Activated T-helper 1 cell treated with anti-CD3 and anti-CD28 coated beads, Interleukin-12 subunit alpha, Interleukin-12 subunit beta, Interleukin-2, Interleukin-4 antibody, amounts not matched to agents 30 ng/mL and 10 ng/mL and 1 ng/mL, durations not matched to agents 14 hours and 24 hours and 36 hours (primary cell): ENCODE data around the gene ASPRV1. TPM values are rescaled to one million over a fixed set of nuclear protein-coding genes. Genes with fewer than 3 reads are reported as not detected.

Source experiments
- DNase-seq: peaks from one replicate; pipeline ENCODE4 v3.0.0; 2021; ENCODE audit warnings: low spot score
- H3K27ac Mint-ChIP-seq: one replicate; pipeline ENCODE4 v1.8.0; 2021; ENCODE audit warnings: mild to moderate bottlenecking, mixed read lengths
- H3K27me3 Mint-ChIP-seq: one replicate; pipeline ENCODE4 v1.8.0; 2022; ENCODE audit warnings: mild to moderate bottlenecking, moderate library complexity, mixed read lengths; ENCODE audit not compliant: insufficient read depth
- H3K36me3 Mint-ChIP-seq: one replicate; pipeline ENCODE4 v1.8.0; 2021; ENCODE audit warnings: low read depth, mixed read lengths
- H3K4me1 Mint-ChIP-seq: one replicate; pipeline ENCODE4 v1.8.0; 2021; ENCODE audit warnings: low read depth, mixed read lengths
- H3K4me3 Mint-ChIP-seq: one replicate; pipeline ENCODE4 v1.8.0; 2021; ENCODE audit warnings: mild to moderate bottlenecking, moderate library complexity, mixed read lengths
- H3K9me3 Mint-ChIP-seq: one replicate; pipeline ENCODE4 v1.8.0; 2021; ENCODE audit warnings: mixed read lengths
- intact Hi-C: fragments of 100-400 bp; cut with micrococcal nuclease; formaldehyde crosslinking; loops from one replicate; pipeline ENCODE4 v1.15.1; 2024
- total RNA-seq: library from RNA; stranded (reverse); gene quantifications from 2 replicates; pipeline ENCODE4 v1.2.3, GENCODE V29; 2022

Gene ASPRV1
- total RNA-seq, 1 donor from 2014 or later: 0.44 TPM

- peaks cover 2% of the 10 kb centered on the region for H3K27me3 Mint-ChIP-seq
- DNase-seq: no peak
- intact Hi-C loops: no loop called here
- no peak overlapping the region for H3K27ac Mint-ChIP-seq
- H3K36me3 Mint-ChIP-seq: peaks cover 11% of the 10 kb centered on the region
- no peaks in the 10 kb centered on the region for H3K9me3 Mint-ChIP-seq
- H3K4me3 Mint-ChIP-seq: no peak overlapping the region
- H3K4me1 Mint-ChIP-seq: peaks cover 24% of the 10 kb centered on the region
Measured at GRCh38 chr2:69997015-69997830, 35.8 kb upstream of the ASPRV1 start.

DNA sequence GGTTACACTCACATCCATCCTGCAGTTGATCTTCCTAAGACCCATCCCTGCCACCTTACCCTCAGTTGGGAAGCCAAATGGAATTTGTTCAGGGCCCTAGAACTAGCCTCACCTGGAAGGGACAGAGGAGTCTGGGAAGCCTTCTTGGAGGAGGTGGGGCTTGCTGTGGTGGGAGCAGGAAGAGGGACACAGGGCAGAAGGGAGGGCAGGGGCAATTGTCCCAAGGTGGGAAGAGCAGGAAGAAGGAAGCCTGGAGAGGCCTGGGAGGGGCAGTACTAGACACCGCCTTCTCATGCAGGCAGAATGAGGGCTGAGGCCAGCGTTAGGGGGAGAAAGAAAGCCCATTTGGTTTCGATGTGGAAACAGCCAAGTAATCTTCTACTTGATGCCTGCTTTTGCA is 34.1 kb upstream of the ASPRV1 start:
- no peak for DNase-seq
- Mint-ChIP-seq H3K4me3 (no peak overlapping the region), H3K9me3 (no peaks in the 10 kb centered on the region), H3K36me3 (peaks cover 11% of the 10 kb centered on the region), H3K27me3 (peaks cover 2% of the 10 kb centered on the region), H3K4me1 (peaks cover 21% of the 10 kb centered on the region), H3K27ac (no peak overlapping the region)
- intact Hi-C loops: no loop called here

DNA sequence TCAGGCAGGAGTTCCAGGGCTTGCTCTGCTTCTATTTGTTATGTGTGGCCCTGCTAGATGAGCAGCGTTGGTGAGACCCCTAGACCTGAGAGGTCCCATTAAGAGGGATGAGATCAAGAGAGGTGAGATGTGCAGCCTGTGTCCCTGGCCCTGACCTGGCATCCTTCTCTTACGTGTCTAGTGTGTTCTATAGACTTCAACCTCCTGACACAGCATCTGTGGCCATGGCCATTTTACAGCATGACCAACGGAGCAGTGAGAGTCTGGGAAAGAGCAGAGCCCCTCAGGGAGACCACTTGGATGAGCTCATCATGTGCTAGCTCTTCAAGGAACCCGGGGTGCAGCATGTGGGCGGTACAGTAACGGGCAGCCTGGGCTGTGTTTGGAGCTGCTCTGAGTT is 32.7 kb upstream of the ASPRV1 start:
- Mint-ChIP-seq H3K9me3 (no peaks in the 10 kb centered on the region), H3K4me3 (no peak overlapping the region), H3K36me3 (peaks cover 11% of the 10 kb centered on the region), H3K4me1 (peaks cover 16% of the 10 kb centered on the region), H3K27ac (no peak overlapping the region), H3K27me3 (no peaks in the 10 kb centered on the region)
- intact Hi-C loops: no loop called here
- DNase-seq: no peak

DNA sequence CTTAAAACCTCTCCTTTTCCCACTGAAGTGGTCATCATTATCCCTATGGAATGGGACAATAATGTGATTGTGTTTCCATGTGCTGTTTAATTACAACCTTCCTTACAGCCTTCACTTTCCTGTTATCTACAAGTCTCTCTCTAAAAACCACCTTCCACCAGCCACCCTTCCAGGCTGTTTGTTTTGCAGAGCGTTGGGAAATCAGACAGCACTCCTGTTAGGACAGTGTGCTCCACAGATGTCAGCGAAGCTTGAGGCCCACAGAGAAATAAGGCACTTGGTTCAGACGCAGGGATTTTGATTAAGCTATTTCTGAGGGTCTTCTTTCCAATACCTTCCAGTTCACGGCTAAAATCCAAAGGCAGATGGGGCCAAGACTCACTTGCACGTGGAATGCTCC is 32.3 kb upstream of the ASPRV1 start:
- intact Hi-C loops: no loop called here
- no peaks in the 10 kb centered on the region for H3K27me3 Mint-ChIP-seq
- no peak overlapping the region for H3K4me3 Mint-ChIP-seq
- peaks cover 11% of the 10 kb centered on the region for H3K36me3 Mint-ChIP-seq
- H3K9me3 Mint-ChIP-seq: no peaks in the 10 kb centered on the region
- DNase-seq: no peak
- H3K27ac Mint-ChIP-seq: peak overlapping the region; percentile 18
- peaks cover 16% of the 10 kb centered on the region for H3K4me1 Mint-ChIP-seq

DNA sequence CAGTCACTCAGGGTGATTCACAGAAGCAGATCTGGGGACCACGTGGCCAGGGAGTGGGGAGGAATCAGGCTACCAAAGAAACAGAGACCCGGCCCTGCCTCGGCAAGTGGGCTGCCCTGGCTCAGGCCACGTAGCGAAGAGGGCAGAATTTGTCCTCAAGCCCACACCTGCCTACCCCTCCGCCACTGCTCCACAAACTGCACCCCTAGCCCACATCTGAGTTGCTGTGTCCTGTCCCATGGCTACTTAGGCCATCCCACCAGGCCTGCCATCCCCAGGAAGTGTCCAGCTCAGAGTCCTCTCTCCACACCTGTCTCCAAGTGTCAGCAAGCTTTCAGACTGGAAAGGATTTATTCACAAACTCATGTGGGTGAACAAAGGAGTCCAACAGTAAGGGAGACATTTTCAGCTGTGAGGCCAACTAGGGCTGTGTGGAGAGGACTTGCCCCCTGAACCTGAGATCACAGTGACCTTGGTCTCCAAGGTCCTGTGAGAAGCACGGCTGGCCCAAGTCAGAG is 31.7 kb upstream of the ASPRV1 start:
- no peaks in the 10 kb centered on the region for H3K27me3 Mint-ChIP-seq
- H3K4me3 Mint-ChIP-seq: no peak overlapping the region
- intact Hi-C loops: no loop called here
- H3K36me3 Mint-ChIP-seq: peaks cover 11% of the 10 kb centered on the region
- peaks cover 22% of the 10 kb centered on the region for H3K4me1 Mint-ChIP-seq
- no peak overlapping the region for H3K27ac Mint-ChIP-seq
- H3K9me3 Mint-ChIP-seq: no peaks in the 10 kb centered on the region
- no peak for DNase-seq

- H3K4me1 Mint-ChIP-seq: peaks cover 18% of the 10 kb centered on the region
- H3K36me3 Mint-ChIP-seq: peaks cover 11% of the 10 kb centered on the region
- H3K4me3 Mint-ChIP-seq: no peak overlapping the region
- no peak overlapping the region for H3K27ac Mint-ChIP-seq
- DNase-seq: no peak
- no peaks in the 10 kb centered on the region for H3K27me3 Mint-ChIP-seq
- intact Hi-C loops: no loop called here
- H3K9me3 Mint-ChIP-seq: no peaks in the 10 kb centered on the region
Measured at GRCh38 chr2:69992310-69993047, 31.0 kb upstream of the ASPRV1 start.

- Mint-ChIP-seq H3K36me3 (peaks cover 8% of the 10 kb centered on the region), H3K27me3 (no peaks in the 10 kb centered on the region), H3K27ac (no peak overlapping the region), H3K9me3 (no peaks in the 10 kb centered on the region), H3K4me3 (no peak overlapping the region), H3K4me1 (peaks cover 12% of the 10 kb centered on the region)
- no peak for DNase-seq
- intact Hi-C loops: loop anchor here (2.0 kb wide), 2 partner anchors 43 to 79 kb away; no protein-coding TSS in a partner anchor
Measured at GRCh38 chr2:69989441-69990105, 28.1 kb upstream of the ASPRV1 start.

DNA sequence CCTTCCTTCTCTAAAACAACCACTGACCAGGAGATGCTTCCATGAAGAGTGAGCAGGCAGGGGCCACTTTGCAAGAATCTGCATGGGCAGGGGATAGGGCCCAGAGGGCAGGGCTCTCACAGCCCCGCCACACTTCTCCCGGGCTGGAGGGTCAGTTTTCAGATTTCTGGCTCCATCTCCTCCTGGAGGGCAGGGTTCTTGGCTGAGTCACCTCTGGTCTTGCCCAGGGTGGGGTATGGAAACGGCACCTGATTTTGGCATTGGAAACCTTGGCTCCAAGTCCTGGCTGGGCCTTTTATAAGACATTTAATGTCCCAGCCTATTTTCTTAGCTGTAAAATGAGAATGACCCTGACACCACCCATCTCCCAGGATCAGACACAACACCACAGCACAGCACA is 27.6 kb upstream of the ASPRV1 start:
- no peaks in the 10 kb centered on the region for H3K9me3 Mint-ChIP-seq
- intact Hi-C loops: loop anchor here (2.0 kb wide), 2 partner anchors 42 to 80 kb away; no protein-coding TSS in a partner anchor

DNA sequence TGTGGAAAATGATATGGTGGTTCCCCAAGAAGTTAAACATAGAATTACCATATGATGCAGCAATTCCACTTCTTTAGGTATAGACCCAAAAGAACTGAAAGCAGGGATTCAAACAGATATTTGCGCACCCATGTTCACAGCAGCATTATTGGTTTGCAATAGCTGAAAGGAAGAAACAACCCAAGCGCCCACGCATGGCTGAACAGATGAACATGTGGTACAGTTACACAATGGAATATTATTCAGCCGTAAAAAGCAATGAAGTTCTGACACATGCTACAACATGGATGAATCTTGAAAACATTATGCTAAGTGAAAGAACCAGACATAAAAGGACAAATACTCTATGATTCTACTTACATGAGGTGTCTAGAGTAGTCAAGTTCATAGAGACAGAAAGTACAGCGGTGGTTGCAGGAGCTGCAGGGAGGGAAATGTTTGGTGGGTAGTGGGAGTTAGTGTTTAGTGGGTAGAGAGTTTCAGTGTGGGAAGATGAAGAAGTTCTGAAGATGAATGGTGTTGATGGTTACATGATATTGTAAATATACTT is 26.7 kb upstream of the ASPRV1 start:
- H3K27ac Mint-ChIP-seq: peak overlapping the region; percentile 56
- no peak for DNase-seq
- H3K9me3 Mint-ChIP-seq: no peaks in the 10 kb centered on the region
- intact Hi-C loops: loop anchor here (1.0 to 2.0 kb wide), 4 partner anchors 41 to 154 kb away; no protein-coding TSS in a partner anchor
- no peak overlapping the region for H3K4me3 Mint-ChIP-seq
- H3K36me3 Mint-ChIP-seq: peaks cover 2% of the 10 kb centered on the region
- no peaks in the 10 kb centered on the region for H3K27me3 Mint-ChIP-seq
- H3K4me1 Mint-ChIP-seq: peaks cover 7% of the 10 kb centered on the region

More for the DNA sequence above, 27.6 kb upstream of the ASPRV1 start:
- Mint-ChIP-seq H3K27me3 (no peaks in the 10 kb centered on the region), H3K27ac (no peak overlapping the region), H3K4me1 (peaks cover 12% of the 10 kb centered on the region), H3K36me3 (peaks cover 7% of the 10 kb centered on the region), H3K4me3 (no peak overlapping the region)
- DNase-seq: no peak

DNA sequence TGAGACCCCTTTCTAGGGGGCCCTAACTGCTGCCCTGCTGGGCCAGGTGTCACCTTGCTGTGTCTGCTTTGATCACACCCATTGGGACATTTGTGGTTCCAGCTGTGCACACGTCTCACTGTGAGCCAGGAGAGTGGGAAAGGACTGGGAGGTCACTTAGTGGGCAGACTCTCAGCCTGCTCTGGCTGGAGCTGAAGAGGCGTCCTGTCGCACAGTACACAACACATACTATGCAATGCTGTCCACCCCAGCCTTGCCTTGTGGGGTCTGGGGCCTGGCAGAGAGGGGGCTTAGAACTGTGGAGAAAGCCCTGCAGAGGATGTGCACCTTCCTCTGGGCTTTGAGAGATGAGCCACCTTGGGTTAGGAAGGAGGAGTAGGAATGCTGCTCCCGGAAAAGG is 25.3 kb upstream of the ASPRV1 start:
- Mint-ChIP-seq H3K4me3 (no peak overlapping the region), H3K36me3 (no peaks in the 10 kb centered on the region), H3K4me1 (peaks cover 7% of the 10 kb centered on the region), H3K9me3 (no peaks in the 10 kb centered on the region), H3K27me3 (no peaks in the 10 kb centered on the region), H3K27ac (no peak overlapping the region)
- intact Hi-C loops: no loop called here
- no peak for DNase-seq

DNA sequence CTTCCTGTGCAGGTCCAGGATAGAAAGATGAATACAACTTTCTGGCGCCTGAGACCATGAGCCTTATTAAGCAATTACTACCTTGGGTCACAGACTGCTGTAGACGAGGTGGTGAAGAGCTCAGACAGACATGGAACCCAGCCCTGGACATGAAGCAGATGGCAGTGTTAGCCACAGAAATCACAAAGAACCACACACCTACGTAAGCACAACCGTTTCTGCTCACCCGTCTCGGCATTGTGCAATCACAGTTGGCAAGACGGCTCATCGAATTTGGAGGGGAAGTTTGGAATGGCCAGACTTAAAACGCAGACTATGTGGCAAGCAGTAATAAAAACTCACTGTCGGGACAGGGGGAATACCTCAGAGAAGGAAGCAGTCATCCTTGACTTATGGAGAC is 24.3 kb upstream of the ASPRV1 start:
- Mint-ChIP-seq H3K36me3 (no peaks in the 10 kb centered on the region), H3K27ac (no peak overlapping the region), H3K9me3 (no peaks in the 10 kb centered on the region), H3K4me3 (no peak overlapping the region), H3K4me1 (peaks cover 7% of the 10 kb centered on the region), H3K27me3 (no peaks in the 10 kb centered on the region)
- intact Hi-C loops: no loop called here
- DNase-seq: no peak

- no peak overlapping the region for H3K4me3 Mint-ChIP-seq
- H3K36me3 Mint-ChIP-seq: no peaks in the 10 kb centered on the region
- H3K27me3 Mint-ChIP-seq: no peaks in the 10 kb centered on the region
- intact Hi-C loops: no loop called here
- no peaks in the 10 kb centered on the region for H3K9me3 Mint-ChIP-seq
- peaks cover 7% of the 10 kb centered on the region for H3K4me1 Mint-ChIP-seq
- no peak overlapping the region for H3K27ac Mint-ChIP-seq
- no peak for DNase-seq
Measured at GRCh38 chr2:69985216-69985615, 23.8 kb upstream of the ASPRV1 start.
